ENCODE results near the gene WASF2. TPM values are rescaled to one million over a fixed set of nuclear protein-coding genes. Genes with fewer than 3 reads are reported as not detected.

WASF2 gene
- total RNA-seq, 1 donor from 2014 or later: 58.9 TPM

DNA sequence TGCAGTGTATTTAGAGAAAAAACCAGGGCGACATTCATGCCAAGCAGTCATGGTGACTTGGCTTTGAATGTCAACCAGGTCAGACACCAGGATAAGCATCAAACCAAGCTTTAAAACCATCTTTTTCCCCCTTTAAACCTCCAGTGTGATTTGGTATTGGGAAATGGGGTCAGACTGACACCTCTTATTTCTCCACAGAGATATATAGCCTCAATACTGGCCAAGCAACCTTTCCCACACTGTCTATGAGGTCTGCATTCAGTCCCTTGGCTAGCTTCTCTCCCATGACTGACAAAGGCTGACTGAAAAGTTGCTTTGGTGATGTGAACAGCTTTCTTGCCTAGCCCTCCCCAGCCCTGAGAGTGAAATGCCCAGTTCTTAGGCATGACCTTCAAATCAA, 75.9 kb downstream of the WASF2 start:
- Histone ChIP-seq H3K27me3 (no peaks in the 10 kb centered on the region), H3K4me3 (no peak overlapping the region), H3K27ac (no peak overlapping the region), H3K9me3 (no peaks in the 10 kb centered on the region), H3K4me1 (peaks cover 29% of the 10 kb centered on the region), H3K36me3 (peaks cover 0 to 92% of the 10 kb centered on the region in 2 donors)
- TF ChIP-seq POLR2AphosphoS5 (IDR thresholded peaks at IDR 0.05; ENCODE audit: insufficient read depth in 1 of 2, low read depth in 1 of 2) (no peak), POLR2A (IDR thresholded peaks at IDR 0.05) (no peak)
- TF ChIP-seq, protein P1, sequence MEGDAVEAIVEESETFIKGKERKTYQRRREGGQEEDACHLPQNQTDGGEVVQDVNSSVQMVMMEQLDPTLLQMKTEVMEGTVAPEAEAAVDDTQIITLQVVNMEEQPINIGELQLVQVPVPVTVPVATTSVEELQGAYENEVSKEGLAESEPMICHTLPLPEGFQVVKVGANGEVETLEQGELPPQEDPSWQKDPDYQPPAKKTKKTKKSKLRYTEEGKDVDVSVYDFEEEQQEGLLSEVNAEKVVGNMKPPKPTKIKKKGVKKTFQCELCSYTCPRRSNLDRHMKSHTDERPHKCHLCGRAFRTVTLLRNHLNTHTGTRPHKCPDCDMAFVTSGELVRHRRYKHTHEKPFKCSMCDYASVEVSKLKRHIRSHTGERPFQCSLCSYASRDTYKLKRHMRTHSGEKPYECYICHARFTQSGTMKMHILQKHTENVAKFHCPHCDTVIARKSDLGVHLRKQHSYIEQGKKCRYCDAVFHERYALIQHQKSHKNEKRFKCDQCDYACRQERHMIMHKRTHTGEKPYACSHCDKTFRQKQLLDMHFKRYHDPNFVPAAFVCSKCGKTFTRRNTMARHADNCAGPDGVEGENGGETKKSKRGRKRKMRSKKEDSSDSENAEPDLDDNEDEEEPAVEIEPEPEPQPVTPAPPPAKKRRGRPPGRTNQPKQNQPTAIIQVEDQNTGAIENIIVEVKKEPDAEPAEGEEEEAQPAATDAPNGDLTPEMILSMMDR (IDR thresholded peaks at IDR 0.05): no peak
- intact Hi-C loops (cut with DNase I): no loop called here
- DNase-seq (ENCODE audit: extremely low spot score in 2 of 2): no peak

DNA sequence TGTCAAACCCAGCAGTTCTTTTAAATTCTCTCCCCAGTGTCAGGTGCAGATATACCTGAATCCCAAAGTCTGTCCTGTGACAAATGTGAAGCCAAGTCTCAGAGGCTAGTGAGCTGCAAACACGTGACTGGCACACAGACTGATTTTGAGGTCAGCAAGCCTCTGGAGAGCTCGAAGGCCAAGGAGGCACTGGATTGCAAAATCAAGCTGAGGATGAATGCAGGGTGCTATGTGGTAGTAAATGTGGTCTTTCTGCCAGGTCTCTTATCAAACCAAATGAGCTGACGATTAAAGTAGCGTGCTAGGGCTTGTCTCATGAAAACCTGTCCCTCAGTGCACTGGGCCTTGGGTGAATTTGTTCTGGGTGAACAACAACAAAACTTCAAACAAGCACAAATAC, 77.0 kb downstream of the WASF2 start:
- no peaks in the 10 kb centered on the region for H3K27me3 ChIP-seq
- peaks cover 0 to 97% of the 10 kb centered on the region in 2 donors for H3K36me3 ChIP-seq
- no peak overlapping the region for H3K4me3 ChIP-seq
- TF ChIP-seq POLR2A (IDR thresholded peaks at IDR 0.05) (no peak), POLR2AphosphoS5 (IDR thresholded peaks at IDR 0.05; ENCODE audit: insufficient read depth in 1 of 2, low read depth in 1 of 2) (no peak)
- TF ChIP-seq, protein P1 (IDR thresholded peaks at IDR 0.05): no peak
- no peak for DNase-seq (ENCODE audit: extremely low spot score in 2 of 2)
- H3K27ac ChIP-seq: no peak overlapping the region
- H3K4me1 ChIP-seq: peaks cover 18% of the 10 kb centered on the region
- intact Hi-C loops (cut with DNase I): no loop called here
- H3K9me3 ChIP-seq: no peaks in the 10 kb centered on the region

DNA sequence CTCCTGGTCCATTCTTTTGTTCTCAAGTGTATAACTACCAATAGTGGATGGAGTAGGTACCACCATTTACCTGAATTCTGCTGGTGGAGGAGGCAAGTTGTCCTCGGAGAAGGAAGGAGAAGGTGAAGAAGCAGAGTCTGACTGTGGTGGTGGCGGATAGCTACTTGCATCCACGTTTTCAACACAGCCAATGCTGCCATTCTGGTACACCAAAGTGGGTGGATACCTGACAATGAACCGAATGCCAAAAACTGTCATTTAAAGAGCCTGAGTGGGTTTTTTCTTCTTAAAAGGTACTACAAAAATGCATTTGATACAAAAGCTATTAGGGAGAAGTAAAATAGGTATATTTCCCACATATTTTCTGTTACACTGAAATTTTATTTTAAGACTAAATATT, 77.5 kb downstream of the WASF2 start:
- Histone ChIP-seq H3K4me1 (peaks cover 13% of the 10 kb centered on the region), H3K27me3 (no peaks in the 10 kb centered on the region), H3K36me3 (peaks cover 0 to 97% of the 10 kb centered on the region in 2 donors), H3K9me3 (no peaks in the 10 kb centered on the region), H3K4me3 (no peak overlapping the region), H3K27ac (no peak overlapping the region)
- TF ChIP-seq POLR2AphosphoS5 (IDR thresholded peaks at IDR 0.05; ENCODE audit: insufficient read depth in 1 of 2, low read depth in 1 of 2) (no peak), POLR2A (IDR thresholded peaks at IDR 0.05) (no peak)
- TF ChIP-seq, protein P1 (IDR thresholded peaks at IDR 0.05): no peak
- intact Hi-C loops (cut with DNase I): no loop called here
- no peak for DNase-seq (ENCODE audit: extremely low spot score in 2 of 2)

DNA sequence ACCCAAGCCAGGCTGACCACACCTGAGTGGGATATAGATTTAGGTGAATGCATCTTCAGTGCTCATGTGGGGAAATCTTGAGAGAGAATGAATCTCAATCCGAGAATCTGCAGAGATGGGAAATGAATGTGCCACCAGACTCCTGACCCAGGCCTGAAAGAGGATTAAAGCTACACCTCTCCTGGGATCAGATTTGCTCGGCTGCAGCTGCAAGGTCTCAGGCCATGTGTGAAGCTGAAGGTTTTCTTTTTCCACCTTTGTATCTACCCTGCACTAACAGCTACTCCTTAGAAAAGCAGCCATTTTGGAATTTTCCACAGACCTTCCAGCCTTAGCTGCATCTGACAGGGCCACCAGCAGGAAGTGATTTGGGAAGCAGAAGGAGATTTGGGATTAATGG, 79.3 kb downstream of the WASF2 start:
- TF ChIP-seq, protein P1 (IDR thresholded peaks at IDR 0.05): no peak
- TF ChIP-seq POLR2AphosphoS5 (IDR thresholded peaks at IDR 0.05; ENCODE audit: insufficient read depth in 1 of 2, low read depth in 1 of 2): no peak
- no peak for TF ChIP-seq POLR2A (IDR thresholded peaks at IDR 0.05)
- H3K9me3 ChIP-seq: no peaks in the 10 kb centered on the region
- intact Hi-C loops (cut with DNase I): no loop called here
- no peaks in the 10 kb centered on the region for H3K27me3 ChIP-seq
- DNase-seq (ENCODE audit: extremely low spot score in 2 of 2): no peak
- no peak overlapping the region for H3K4me3 ChIP-seq
- no peak overlapping the region for H3K27ac ChIP-seq
- H3K36me3 ChIP-seq: peaks cover 0 to 91% of the 10 kb centered on the region in 2 donors
- H3K4me1 ChIP-seq: peaks cover 16% of the 10 kb centered on the region

DNA sequence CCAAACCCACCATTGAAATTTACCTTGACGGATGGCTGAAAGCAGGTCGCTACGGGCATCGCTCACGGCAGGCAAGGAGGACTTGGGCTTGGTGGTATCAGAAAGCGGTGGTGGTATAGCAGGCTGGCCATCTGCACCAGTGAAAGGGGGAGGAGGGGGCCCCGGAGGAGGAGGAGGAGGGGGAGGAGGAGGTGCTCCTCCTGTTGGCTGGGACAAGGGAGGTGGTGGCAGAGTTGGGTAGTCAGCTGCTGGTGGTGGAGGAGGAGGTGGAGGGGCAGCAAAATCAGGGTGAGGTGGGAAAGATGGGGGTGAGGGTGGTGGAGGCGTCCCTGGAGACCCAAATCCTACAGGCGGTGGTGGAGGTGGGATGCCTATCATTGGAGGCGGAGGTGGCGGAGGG, 80.3 kb downstream of the WASF2 start:
- DNase-seq (ENCODE audit: extremely low spot score in 2 of 2): no peak
- intact Hi-C loops (cut with DNase I): loop anchor here (5.0 kb wide), 1 partner anchor 78 kb away; no protein-coding TSS in a partner anchor
- TF ChIP-seq POLR2A (IDR thresholded peaks at IDR 0.05) (no peak), POLR2AphosphoS5 (IDR thresholded peaks at IDR 0.05; ENCODE audit: insufficient read depth in 1 of 2, low read depth in 1 of 2) (no peak)
- TF ChIP-seq, protein P1 (IDR thresholded peaks at IDR 0.05): no peak
- Histone ChIP-seq H3K27ac (no peak overlapping the region), H3K4me1 (peaks cover 26% of the 10 kb centered on the region), H3K27me3 (no peaks in the 10 kb centered on the region), H3K9me3 (no peaks in the 10 kb centered on the region), H3K4me3 (no peak overlapping the region), H3K36me3 (peaks cover 0 to 82% of the 10 kb centered on the region in 2 donors)

All from vagina (tissue), 2 donors.